CD8-positive, alpha-beta memory T cell (primary cell): ENCODE data around the gene GRK3. TPM values are rescaled to one million over a fixed set of nuclear protein-coding genes. Genes with fewer than 3 reads are reported as not detected.
"Not testable (repeated sequence)": the region's sequence is repeated elsewhere in the genome, so short reads cannot be mapped to it uniquely, and the experiment has no call there.

Source experiments
- CTCF ChIA-PET: fragments of 350-600 bp; sonication (Branson Sonifier 250); formaldehyde crosslinking; loops from one replicate; lab custom pipeline; 2021; ENCODE audit warnings: antibody characterized with exemption; lab: Charles Lee
- POLR2A ChIA-PET: fragments of 350-600 bp; sonication (Branson Sonifier 250); formaldehyde crosslinking; loops from one replicate; lab custom pipeline; 2021; ENCODE audit warnings: antibody characterized with exemption; lab: Charles Lee
- DNase-seq, 5 donors: peaks; one replicate each; pipeline versions ENCODE4 v3.0.0 to v3.0.0-alpha.2; 2020 to 2022; ENCODE audit warnings: mixed read lengths in 1 of 5
- H3K27ac ChIP-seq: one replicate; pipeline ENCODE4 v1.7.0; 2013; ENCODE audit warnings: low read depth, mild to moderate bottlenecking, low read length, moderate library complexity
- H3K27me3 ChIP-seq: 2 replicates; pipeline ENCODE4 v1.7.0; 2013; ENCODE audit warnings: low read length, mild to moderate bottlenecking; ENCODE audit not compliant: insufficient read depth, poor library complexity, severe bottlenecking
- H3K36me3 ChIP-seq: 2 replicates; pipeline ENCODE4 v1.7.0; 2013; ENCODE audit warnings: mild to moderate bottlenecking, low read length, moderate library complexity; ENCODE audit not compliant: insufficient read depth
- H3K4me1 ChIP-seq: 2 replicates; pipeline ENCODE4 v1.7.0; 2013; ENCODE audit warnings: mild to moderate bottlenecking, low read length, moderate library complexity; ENCODE audit not compliant: insufficient read depth
- H3K4me3 ChIP-seq: 2 replicates; pipeline ENCODE4 v1.7.0; 2013; ENCODE audit warnings: mild to moderate bottlenecking, low read length
- H3K9me3 ChIP-seq: 2 replicates; pipeline ENCODE4 v1.7.0; 2013; ENCODE audit warnings: mild to moderate bottlenecking, low read length
- H3K27ac Mint-ChIP-seq, 8 donors: one replicate each; pipeline ENCODE4 v1.8.0; 2020 to 2021; ENCODE audit warnings: mixed read lengths in 8 of 8, mild to moderate bottlenecking in 6 of 8, inconsistent platforms in 3 of 8, moderate library complexity in 3 of 8
- H3K27me3 Mint-ChIP-seq, 2 donors: one replicate each; pipeline ENCODE4 v1.8.0; 2020 to 2021; ENCODE audit warnings: mixed read lengths in 2 of 2, mild to moderate bottlenecking in 1 of 2, moderate library complexity in 1 of 2
- H3K36me3 Mint-ChIP-seq, 3 donors: one replicate each; pipeline ENCODE4 v1.8.0; 2020 to 2021; ENCODE audit warnings: mixed read lengths in 3 of 3, inconsistent platforms in 1 of 3, mild to moderate bottlenecking in 1 of 3
- H3K4me1 Mint-ChIP-seq, 3 donors: one replicate each; pipeline ENCODE4 v1.8.0; 2020 to 2021; ENCODE audit warnings: mixed read lengths in 3 of 3, inconsistent platforms in 1 of 3, mild to moderate bottlenecking in 1 of 3
- H3K4me3 Mint-ChIP-seq, 7 donors: one replicate each; pipeline ENCODE4 v1.8.0; 2020 to 2021; ENCODE audit warnings: mixed read lengths in 7 of 7, mild to moderate bottlenecking in 6 of 7, moderate library complexity in 4 of 7, inconsistent platforms in 2 of 7
- H3K9me3 Mint-ChIP-seq, 5 donors: one replicate each; pipeline ENCODE4 v1.8.0; 2020 to 2022; ENCODE audit warnings: mixed read lengths in 5 of 5, mild to moderate bottlenecking in 3 of 5, moderate library complexity in 2 of 5, inconsistent platforms in 1 of 5
- polyA plus RNA-seq: library from polyadenylated mRNA; unstranded; fragments of 300-500 nt; fragmentation: Illumina TruSeq; gene quantifications from one replicate; pipeline ENCODE4 v1.2.3, GENCODE V29; 2021
- total RNA-seq, 2 experiments: library from RNA; stranded (reverse); gene quantifications; one replicate each; pipeline ENCODE4 v1.2.3, GENCODE V29; 2021

GRK3 gene
- total and polyA plus RNA-seq, 3 experiments from 2014 or later, result 0.26 to 9.4 (median 8.3) TPM

DNA sequence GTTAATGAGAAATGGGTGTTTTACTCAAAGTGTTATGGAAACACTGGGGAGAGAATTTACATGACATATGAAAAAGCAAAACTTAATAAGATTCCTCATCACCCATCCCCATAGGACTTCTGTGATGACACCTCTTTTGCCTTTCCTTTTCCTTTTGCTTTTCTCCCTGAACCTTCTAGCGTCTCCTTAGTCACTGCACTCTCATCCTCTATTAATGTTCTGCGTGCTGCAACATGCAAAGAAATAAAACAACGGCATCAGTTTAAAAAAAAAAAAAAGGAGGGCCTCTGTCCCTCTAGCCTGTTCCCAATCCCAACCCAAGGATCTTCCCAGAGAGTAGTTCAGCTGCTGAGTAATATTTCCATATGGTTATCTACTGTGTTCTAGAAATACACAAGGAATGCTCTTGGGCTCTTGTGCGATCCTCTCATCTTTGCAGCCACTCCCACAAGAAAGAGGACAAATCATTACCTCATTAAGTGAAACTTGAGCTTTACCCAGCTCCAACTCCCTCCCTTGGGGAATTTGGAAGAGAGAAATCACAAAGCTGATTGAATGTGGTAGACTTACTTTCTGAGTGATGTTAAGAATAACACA lies 34.8 kb upstream of the GRK3 start:
- H3K4me3 ChIP-seq, H3K27ac ChIP-seq, CTCF ChIA-PET, H3K27ac Mint-ChIP-seq, H3K4me1 Mint-ChIP-seq, H3K4me3 Mint-ChIP-seq, H3K27me3 Mint-ChIP-seq, H3K27me3 ChIP-seq, POLR2A ChIA-PET, H3K36me3 ChIP-seq, DNase-seq, H3K9me3 ChIP-seq, H3K4me1 ChIP-seq: not testable (repeated sequence)
- H3K9me3 Mint-ChIP-seq, result peaks cover 6 to 12% (median 8%) of the 10 kb centered on the region in 5 donors
- H3K36me3 Mint-ChIP-seq, result peaks cover 1 to 22% (median 7%) of the 10 kb centered on the region in 3 donors

DNA sequence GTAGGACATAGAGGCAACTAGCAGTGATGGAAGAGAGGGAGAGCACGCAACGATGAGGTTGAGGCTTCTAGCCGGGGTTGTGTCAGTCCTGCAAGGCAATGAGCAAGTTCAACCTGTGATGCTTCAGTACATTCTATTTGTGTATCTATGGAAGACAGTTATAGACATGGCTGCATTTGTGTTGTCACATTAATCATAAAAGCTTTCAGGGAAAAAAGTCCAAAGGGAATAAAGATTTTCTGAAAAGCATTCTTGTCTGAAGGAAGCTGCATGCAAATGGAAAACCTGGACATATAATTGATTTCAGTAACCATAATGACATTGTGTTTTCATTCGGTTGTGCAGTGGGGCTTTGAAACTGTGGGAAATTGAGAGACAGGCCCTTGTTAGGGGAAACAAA lies 32.8 kb upstream of the GRK3 start:
- H3K4me3 ChIP-seq, H3K4me1 ChIP-seq, H3K27ac Mint-ChIP-seq, H3K9me3 Mint-ChIP-seq, H3K4me1 Mint-ChIP-seq, H3K27me3 Mint-ChIP-seq, H3K27ac ChIP-seq, H3K4me3 Mint-ChIP-seq, H3K36me3 ChIP-seq, H3K9me3 ChIP-seq, DNase-seq, H3K27me3 ChIP-seq, CTCF ChIA-PET, POLR2A ChIA-PET: not testable (repeated sequence)
- peaks cover 0 to 11% (median 7%) of the 10 kb centered on the region in 3 donors for H3K36me3 Mint-ChIP-seq

DNA sequence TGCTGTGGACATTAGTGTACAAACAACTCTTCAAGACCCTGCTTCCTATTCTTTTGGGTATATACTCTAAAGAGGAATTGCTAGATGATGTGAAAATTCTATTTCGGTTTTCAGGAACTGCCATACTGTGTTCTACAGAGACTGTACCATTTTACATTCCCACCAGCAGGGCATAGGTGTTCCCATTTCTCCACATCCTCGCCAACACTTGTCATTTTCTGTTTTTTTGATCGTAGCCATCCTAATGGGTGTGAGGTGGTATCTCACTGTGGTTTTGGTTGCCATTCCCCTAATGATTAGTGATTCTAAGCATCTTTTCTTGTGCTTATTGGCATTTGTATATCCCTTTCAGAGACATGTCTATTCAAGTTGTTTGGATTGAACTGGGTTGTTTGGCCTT lies 29.8 kb upstream of the GRK3 start:
- H3K27me3 Mint-ChIP-seq, result peaks cover 0 to 4% of the 10 kb centered on the region in 2 donors
- no peak for DNase-seq
- H3K9me3 ChIP-seq, result no peaks in the 10 kb centered on the region
- H3K36me3 ChIP-seq, result no peaks in the 10 kb centered on the region
- H3K9me3 Mint-ChIP-seq, result no peaks in the 10 kb centered on the region
- no peak overlapping the region for H3K27ac ChIP-seq
- H3K4me3 ChIP-seq, result no peak overlapping the region
- no peaks in the 10 kb centered on the region for H3K4me1 ChIP-seq
- H3K4me1 Mint-ChIP-seq, result no peaks in the 10 kb centered on the region
- H3K27ac Mint-ChIP-seq, result no peak overlapping the region
- H3K27me3 ChIP-seq, result no peaks in the 10 kb centered on the region
- peaks cover 0 to 11% (median 5%) of the 10 kb centered on the region in 3 donors for H3K36me3 Mint-ChIP-seq
- POLR2A ChIA-PET, result no interaction called here
- no peak overlapping the region for H3K4me3 Mint-ChIP-seq
- CTCF ChIA-PET, result no interaction called here

DNA sequence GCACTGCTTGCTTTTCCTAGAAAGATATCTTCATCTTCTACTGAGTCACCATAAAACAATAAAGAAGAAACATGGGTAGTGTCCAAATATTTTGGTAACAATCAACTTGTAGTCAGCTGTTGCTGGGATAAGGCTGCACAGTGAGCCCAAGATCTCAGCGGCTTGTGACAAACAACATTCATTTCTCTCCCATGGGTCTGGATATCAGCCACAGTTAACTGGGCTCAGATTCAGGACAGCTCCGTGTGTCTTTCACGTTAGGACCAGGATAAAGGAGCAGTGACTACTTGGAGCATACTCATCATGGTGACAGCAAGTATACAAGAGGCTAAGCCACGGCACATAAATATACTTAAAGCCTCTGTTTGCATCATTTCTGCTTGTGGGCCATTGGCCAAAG lies 27.9 kb upstream of the GRK3 start:
- H3K9me3 Mint-ChIP-seq, result no peaks in the 10 kb centered on the region
- no peak overlapping the region for H3K4me3 Mint-ChIP-seq
- DNase-seq, result no peak
- H3K4me1 Mint-ChIP-seq, result no peaks in the 10 kb centered on the region
- Histone ChIP-seq H3K36me3 (no peaks in the 10 kb centered on the region), H3K27me3 (no peaks in the 10 kb centered on the region), H3K27ac (no peak overlapping the region), H3K9me3 (no peaks in the 10 kb centered on the region), H3K4me3 (no peak overlapping the region), H3K4me1 (no peaks in the 10 kb centered on the region)
- ChIA-PET POLR2A (no interaction called here), CTCF (no interaction called here)
- peaks cover 0 to 9% (median 0%) of the 10 kb centered on the region in 3 donors for H3K36me3 Mint-ChIP-seq
- no peak overlapping the region for H3K27ac Mint-ChIP-seq
- no peaks in the 10 kb centered on the region for H3K27me3 Mint-ChIP-seq

DNA sequence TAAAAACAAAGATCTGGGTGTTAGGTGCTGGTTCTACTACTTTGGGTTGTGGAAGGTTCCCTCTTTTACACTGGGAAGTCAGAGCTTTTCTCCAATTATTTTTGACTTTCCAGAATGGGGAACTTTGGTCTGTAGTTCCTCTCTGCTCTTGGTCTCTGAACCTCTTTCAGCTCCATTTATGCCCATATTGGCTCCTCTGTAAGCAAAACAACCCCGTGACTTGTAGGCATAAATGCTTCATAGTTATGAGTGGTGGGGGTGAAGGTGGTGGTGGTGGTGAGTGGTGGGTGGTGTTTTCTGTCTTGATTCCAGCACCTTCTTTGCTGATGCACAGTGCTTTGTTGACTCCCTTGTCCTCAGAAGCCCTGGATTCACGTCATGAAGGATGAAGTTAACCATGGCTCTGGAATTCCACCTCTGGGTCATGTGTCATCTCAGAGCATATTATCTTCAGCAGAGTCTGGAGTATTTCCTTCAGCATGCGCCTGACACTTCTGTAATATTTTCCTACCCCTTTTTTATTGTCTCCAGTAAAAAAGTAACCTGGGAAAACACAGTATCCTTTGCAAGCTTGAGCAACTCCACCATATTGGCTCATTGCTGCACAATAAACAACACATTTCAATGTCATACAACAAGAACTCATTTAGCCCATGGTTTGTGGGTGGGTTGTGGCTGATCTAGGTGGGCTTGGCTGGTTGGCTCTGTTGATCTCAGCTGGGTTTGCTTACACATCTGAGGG lies 24.1 kb upstream of the GRK3 start:
- no peak overlapping the region for H3K27ac ChIP-seq
- DNase-seq, result no peak
- Mint-ChIP-seq H3K36me3 (peaks cover 0 to 29% (median 0%) of the 10 kb centered on the region in 3 donors), H3K4me3 (no peak overlapping the region), H3K9me3 (peaks cover 0 to 2% (median 0%) of the 10 kb centered on the region in 5 donors), H3K27me3 (peaks cover 0 to 7% of the 10 kb centered on the region in 2 donors), H3K27ac (no peak overlapping the region), H3K4me1 (no peaks in the 10 kb centered on the region)
- ChIA-PET CTCF (no interaction called here), POLR2A (no interaction called here)
- no peaks in the 10 kb centered on the region for H3K9me3 ChIP-seq
- H3K36me3 ChIP-seq, result no peaks in the 10 kb centered on the region
- no peaks in the 10 kb centered on the region for H3K27me3 ChIP-seq
- H3K4me3 ChIP-seq, result no peak overlapping the region
- H3K4me1 ChIP-seq, result no peaks in the 10 kb centered on the region

DNA sequence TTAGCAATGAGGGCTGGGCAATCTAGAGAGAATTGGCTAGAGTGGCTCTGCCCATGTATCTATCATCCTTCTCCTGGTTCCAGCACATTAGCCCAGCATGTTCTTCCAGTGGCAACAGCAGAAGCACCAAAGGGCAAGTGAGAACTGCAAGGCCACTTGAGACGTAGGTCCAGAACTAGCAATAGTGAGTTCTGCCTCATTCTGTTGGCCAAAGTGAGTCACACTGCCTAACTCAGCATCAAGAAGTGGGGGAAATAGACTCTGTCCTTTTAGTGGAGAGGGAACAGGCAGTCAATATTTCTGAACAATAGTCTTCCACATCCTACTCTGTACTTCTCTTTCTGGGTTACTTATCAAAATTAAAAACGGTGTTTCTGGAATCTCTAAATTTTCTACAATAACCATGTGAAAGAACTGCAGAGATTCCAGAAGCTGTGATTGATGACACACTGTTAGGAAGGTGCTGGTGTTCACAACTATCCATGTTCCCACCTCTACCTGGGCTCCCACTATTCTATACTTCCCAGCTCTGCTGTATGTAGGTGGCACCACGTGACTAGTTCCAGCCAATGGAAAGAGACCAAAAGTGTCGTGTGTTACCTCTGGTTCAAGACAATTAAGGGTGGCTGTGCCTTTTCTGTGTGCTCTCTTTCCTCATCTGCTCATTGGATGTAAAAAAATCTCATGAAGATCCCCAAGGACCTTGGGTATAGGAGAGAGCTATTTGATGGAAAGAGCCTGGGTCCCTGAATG lies 23.4 kb upstream of the GRK3 start:
- ChIA-PET CTCF (no interaction called here), POLR2A (no interaction called here)
- H3K27ac ChIP-seq, result no peak overlapping the region
- H3K4me3 Mint-ChIP-seq, result no peak overlapping the region
- no peaks in the 10 kb centered on the region for H3K4me1 Mint-ChIP-seq
- H3K4me1 ChIP-seq, result no peaks in the 10 kb centered on the region
- H3K9me3 ChIP-seq, result no peaks in the 10 kb centered on the region
- H3K27ac Mint-ChIP-seq, result no peak overlapping the region
- H3K27me3 ChIP-seq, result no peaks in the 10 kb centered on the region
- H3K36me3 ChIP-seq, result no peaks in the 10 kb centered on the region
- peaks cover 0 to 33% (median 0%) of the 10 kb centered on the region in 3 donors for H3K36me3 Mint-ChIP-seq
- peaks cover 0 to 8% of the 10 kb centered on the region in 2 donors for H3K27me3 Mint-ChIP-seq
- H3K4me3 ChIP-seq, result no peak overlapping the region
- peaks cover 0 to 2% (median 0%) of the 10 kb centered on the region in 5 donors for H3K9me3 Mint-ChIP-seq
- no peak for DNase-seq

DNA sequence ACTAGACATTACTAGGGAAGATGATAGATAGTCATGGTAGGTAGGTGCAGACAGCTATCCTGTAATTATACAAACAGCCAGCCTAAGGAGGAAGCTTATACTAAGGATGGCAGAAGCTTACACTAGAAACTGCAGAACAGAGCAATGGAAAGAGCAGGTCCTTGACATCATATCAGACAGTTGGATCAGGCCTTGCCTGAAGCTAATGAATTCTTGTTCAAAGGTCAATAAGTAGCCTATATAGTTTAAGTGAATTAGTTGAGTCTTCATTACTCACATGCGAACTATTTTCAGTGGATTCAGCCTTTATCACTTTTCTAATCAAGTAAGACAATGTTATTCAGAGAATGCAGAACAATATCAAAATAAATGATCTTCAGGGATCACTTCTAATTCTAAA lies 22.3 kb upstream of the GRK3 start:
- peaks cover 0 to 33% (median 0%) of the 10 kb centered on the region in 3 donors for H3K36me3 Mint-ChIP-seq

More for the DNA sequence above, 22.3 kb upstream of the GRK3 start:
- Histone ChIP-seq H3K9me3 (no peaks in the 10 kb centered on the region), H3K27me3 (no peaks in the 10 kb centered on the region), H3K36me3 (no peaks in the 10 kb centered on the region), H3K27ac (no peak overlapping the region), H3K4me1 (no peaks in the 10 kb centered on the region), H3K4me3 (no peak overlapping the region)
- CTCF ChIA-PET, result no interaction called here
- Mint-ChIP-seq H3K9me3 (peaks cover 0 to 2% (median 0%) of the 10 kb centered on the region in 5 donors), H3K4me1 (no peaks in the 10 kb centered on the region), H3K27me3 (peaks cover 0 to 8% of the 10 kb centered on the region in 2 donors), H3K4me3 (no peak overlapping the region), H3K27ac (no peak overlapping the region)
- POLR2A ChIA-PET, result no interaction called here
- DNase-seq, result no peak
